Measurements from ENCODE around the gene SNRPD3.

GRCh38 chr22:24553597-24554312 lies 2.0 kb upstream of the SNRPD3 start:
- TF ChIP-seq CTCF (IDR thresholded peaks at IDR 0.05), result no peak
- TF ChIP-seq EZH2 (IDR thresholded peaks at IDR 0.05), result no peak
- TF ChIP-seq EZH2phosphoT487 (IDR thresholded peaks at IDR 0.05), result no peak

Measured in neural progenitor cell (in vitro differentiated cells).